DND-41 (cell line): ENCODE data around the gene UNC5CL.

Experiments
- CTCF ChIP-seq: IDR thresholded peaks from 2 replicates; pipeline ENCODE4 v1.5.1; 2012; ENCODE audit warnings: borderline replicate concordance, low read length, moderate library complexity, mild to moderate bottlenecking; ENCODE audit not compliant: poor library complexity, severe bottlenecking; ENCODE audit errors: extremely low read depth
- EZH2 ChIP-seq: IDR thresholded peaks from 3 replicates; pipeline ENCODE4 v1.6.1; 2012; ENCODE audit warnings: borderline replicate concordance, low read depth, mild to moderate bottlenecking, moderate library complexity, low read length, inconsistent platforms; ENCODE audit not compliant: severe bottlenecking

- TF ChIP-seq EZH2 (no peak), CTCF (no peak)
Measured at GRCh38 chr6:41049521-41049920, 10.5 kb upstream of the UNC5CL start.
